HG03045 (cell line): Measurements from ENCODE around the gene ARAP1.

ENCODE experiments used
- ATAC-seq: cut with Tn5 transposase; IDR thresholded peaks from one replicate; pipeline ENCODE4 v1.9.1; 2021; ENCODE audit warnings: mild to moderate bottlenecking, moderate library complexity; ENCODE audit not compliant: unreplicated experiment

The ARAP1 gene

GRCh38 chr11:72744474-72744873, 7.7 kb downstream of the ARAP1 start:
- ATAC-seq: no peak

- no peak for ATAC-seq
Observed at GRCh38 chr11:72743321-72744221, 8.6 kb downstream of the ARAP1 start.

- no peak for ATAC-seq
Observed at GRCh38 chr11:72742513-72743320, 9.5 kb downstream of the ARAP1 start.

GRCh38 chr11:72741849-72742512, 10.2 kb downstream of the ARAP1 start:
- ATAC-seq: no peak

DNA sequence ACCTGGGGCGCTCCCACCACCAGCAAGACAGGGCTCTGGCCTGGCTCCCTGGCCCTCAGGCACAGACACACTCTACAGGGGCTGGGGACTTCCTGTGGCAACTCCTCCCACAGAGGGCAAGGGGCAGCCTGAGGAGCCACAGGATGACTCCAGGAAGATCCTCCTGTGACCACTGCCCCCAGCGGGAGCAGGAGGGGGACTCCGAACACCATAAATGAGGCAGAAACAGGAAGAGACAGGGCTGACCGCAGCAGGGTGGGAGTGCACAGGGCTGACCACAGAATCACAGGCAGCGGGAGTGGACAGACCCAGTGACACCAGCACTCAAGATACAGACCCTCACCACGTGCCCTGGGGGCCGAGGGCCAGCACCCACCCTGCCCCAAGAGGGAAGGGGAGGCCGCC, 10.8 kb downstream of the ARAP1 start:
- no peak for ATAC-seq

DNA sequence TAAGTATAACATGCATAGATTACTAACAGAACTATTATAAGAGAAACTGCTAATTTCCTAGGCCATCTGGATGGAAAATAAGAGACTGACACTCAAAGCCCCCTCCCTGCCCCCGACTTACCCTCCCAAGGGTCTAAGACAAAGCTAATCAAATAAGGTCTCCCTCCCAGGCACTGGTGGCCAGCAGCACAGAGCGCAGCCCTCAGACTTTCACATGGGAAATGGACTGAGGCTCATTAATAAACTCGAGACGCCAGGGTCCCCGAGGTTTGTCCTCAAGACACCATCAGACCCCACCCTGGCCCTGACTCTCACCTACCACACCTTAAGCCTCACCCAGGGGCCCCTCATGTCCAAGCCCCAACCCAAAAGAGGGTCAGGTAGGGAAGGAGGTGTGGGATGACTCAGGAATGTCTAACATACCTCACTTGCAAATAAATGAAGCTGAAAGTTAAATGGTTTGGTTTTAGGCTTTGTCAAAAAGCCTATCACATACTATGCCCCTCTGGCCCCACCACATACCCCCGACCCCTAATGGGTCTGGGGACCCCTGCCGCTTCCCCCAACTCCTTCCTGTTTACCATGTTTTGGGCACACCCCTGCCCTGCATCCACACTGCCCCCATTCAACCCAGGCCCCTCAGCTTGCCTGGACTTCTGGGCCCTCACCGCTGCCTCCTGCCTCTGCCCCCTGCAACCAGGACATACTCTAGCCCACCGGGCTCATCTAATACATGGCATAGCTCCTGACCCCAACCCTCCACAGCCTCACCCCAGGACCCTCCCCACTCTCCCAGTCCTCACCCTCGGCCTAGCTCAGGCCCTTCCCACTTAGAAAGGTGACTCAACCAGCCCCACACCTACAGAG, 11.4 kb downstream of the ARAP1 start:
- no peak for ATAC-seq

DNA sequence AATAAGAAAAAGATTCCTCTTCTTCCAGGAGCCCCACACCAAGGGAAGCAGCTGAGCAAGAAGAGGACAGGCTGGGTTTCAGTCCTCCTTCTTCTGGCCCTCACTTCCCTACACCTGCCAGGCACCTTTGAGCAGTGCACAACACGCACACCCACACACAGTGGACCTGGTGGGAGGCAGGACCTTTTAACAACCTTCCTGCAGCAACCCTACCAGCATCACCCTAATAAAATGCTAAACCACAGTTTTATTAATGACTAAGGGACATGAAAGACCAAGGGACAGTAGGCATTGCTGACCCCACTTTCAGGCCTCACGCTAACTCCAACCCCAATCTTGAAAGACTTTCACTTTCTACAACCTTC, 12.2 kb downstream of the ARAP1 start:
- ATAC-seq: no peak

- no peak for ATAC-seq
Observed at GRCh38 chr11:72739240-72740059, 12.8 kb downstream of the ARAP1 start.

DNA sequence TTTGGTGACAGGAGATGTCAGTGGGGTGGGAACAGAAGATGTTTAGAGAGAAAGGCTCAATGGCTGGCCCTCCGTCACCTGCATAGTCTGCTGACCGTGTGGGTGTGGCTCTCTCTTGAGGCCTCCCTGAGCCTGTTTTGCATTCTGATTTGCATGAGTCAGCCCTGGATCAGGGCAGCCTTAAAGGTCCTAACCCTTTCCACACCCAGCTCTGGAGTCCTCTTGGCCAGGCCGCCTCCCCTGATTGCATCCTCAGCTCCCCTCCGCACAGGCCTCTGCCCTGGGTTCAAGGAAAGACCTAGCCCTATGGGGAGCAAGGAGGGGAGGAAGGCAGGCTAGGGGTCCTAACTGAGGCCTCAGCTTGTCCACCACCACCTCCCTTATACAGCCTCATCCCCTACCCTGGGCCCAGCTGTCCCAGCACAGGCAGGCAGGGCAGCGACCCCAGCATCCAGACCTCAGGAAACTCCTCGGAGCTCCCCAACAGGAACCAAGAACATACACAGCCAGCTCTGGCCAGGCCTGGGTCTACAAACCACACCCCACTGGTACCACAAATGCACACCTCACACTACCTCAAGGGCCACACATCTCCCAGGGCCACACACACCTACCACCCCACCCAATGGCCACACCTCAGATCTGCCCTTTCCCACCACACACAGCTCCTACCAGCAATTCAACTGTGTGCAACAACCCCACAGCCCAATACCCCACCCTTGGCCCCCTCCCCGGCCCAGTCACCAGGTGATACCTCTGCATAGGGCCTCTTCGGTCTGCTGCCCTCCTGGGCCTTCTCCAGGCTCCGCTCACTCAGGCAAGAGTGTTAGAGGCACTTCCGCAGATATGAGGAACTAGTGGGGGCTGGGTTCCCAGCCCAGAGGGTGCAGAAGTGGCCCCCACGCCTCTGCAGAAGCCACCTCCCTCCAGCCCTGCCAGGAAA, 13.7 kb downstream of the ARAP1 start:
- no peak for ATAC-seq

- no peak for ATAC-seq
Observed at GRCh38 chr11:72737336-72737735, 14.9 kb downstream of the ARAP1 start.

- no peak for ATAC-seq
Observed at GRCh38 chr11:72736452-72737069, 15.6 kb downstream of the ARAP1 start.

DNA sequence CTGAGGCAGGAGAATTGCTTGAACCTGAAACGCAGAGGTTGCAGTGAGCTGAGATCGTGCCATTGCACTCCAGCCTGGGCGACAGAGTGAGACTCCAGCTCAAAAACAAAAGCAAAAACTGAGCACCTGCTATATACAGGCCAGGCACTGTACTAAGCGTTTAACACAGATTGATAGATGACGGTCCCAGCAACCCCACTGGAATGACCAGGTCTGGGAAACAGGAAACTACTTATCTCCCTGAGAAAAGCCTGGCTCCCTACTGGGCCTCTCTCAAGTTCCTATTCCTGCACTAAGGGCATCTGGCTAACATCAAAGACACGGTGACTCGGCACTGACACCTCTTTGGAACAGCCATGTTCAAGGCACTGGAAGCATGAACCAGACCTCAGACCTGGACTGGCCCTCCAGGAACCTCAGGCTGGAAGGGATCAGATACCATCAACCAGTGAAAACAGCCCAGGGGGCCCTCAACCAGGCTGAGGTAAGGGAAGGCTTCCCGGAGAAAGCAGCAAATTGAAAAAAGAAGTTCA, 16.6 kb downstream of the ARAP1 start:
- ATAC-seq: no peak

GRCh38 chr11:72732329-72732728, 19.9 kb downstream of the ARAP1 start:
- no peak for ATAC-seq

DNA sequence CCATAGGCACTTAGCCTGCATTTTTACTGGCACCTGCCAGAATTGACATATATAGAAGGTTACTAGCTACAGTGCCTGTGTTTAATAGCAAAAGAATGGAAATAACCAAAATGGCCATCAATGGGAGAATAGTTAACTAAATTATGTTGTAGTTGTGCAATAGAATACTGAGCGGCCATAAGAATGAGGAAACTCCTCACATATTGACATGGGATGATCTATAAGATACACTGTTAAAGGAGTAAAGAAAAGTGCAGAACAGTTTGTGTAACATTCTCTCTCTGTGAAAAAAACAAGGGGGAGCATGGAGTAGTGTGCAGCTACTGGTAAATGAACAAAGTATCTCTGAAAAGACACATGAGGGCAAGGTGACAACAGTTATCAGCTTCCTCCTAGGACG, 21.5 kb downstream of the ARAP1 start:
- ATAC-seq: no peak

- ATAC-seq: no peak
Observed at GRCh38 chr11:72730243-72730642, 22.0 kb downstream of the ARAP1 start.

GRCh38 chr11:72727521-72727920, 24.7 kb downstream of the ARAP1 start:
- ATAC-seq: no peak

- no peak for ATAC-seq
Observed at GRCh38 chr11:72726266-72727220, 25.7 kb downstream of the ARAP1 start.
